HuH-7 (cell line): ENCODE data around the gene ARHGAP12.
A peak's percentile ranks its signal among the peaks of the same experiment; 100 is the strongest.

ENCODE experiments used
- DNase-seq: peaks from one replicate; pipeline ENCODE4 v3.0.0; 2011; ENCODE audit warnings: low spot score

The ARHGAP12 gene

DNA sequence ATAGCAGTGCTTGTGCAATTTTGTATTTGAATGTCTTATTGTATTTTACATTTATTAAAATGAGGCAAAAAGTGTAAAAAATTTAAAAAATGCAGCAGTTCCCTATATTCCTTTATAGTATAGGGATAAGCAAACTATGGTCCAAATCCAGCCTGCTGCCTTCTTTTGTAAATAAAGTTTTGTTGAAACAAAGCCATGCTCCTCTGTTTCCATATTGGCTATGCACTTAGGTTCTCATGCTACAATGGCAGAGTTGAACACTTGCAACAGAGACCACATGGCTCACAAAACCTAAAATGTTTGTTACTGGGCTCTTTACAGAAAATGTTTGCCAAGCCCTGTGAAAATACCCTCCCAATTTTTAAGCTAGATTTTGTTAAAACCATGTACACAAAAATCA, 50.1 kb downstream of the ARHGAP12 start:
- no peak for DNase-seq

DNA sequence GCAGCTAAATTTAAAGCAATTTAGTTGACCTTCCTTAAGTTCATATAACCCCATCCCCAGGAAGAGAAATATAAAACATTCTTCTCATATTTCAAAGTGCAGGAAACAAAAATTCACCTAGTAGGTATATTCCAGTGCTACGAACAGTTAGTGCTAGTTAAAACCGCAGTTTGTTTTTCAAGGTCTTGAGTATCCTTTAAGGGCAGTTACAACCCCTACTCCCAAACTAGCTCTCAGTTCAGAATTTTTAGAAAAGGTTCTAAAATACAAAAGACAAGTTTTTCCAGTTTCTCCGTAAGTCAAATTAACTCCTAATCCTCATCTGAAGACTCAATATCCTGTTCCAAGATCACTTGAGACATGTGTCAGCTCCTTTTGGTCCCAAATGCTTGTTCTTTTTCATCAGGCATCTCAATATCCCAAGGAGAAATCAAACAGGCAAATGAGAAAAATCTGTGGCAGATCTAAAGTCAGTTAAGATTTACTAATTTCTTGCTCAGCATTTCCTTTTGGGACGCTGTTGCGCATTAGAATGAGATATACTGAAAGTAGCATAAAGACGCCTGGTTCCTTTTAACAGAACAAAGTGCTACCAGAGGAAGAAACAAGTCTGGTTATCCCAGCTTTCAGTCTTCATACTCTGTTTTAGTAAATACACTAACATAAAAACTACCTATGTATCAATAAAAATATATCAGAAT, 51.8 kb downstream of the ARHGAP12 start:
- DNase-seq: no peak

DNA sequence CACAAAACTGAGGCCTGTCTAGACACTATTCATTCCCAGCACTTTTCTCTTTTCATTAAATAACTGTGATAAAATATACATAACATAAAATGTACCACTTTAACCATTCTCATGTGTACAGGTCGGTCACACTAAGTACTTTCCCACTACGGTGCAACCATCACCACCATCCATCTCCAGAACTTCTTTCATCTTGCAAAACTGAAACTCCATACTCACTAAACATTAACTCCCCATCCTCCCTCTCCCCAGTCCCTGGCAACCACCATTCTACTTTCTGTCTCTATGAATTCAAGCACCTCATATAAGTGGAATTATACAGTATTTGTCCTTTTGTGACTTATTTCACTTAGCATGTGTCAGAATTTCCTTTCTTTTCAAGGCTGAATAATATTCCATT, 53.0 kb downstream of the ARHGAP12 start:
- DNase-seq: no peak

GRCh38 chr10:31873724-31874123, 54.9 kb downstream of the ARHGAP12 start:
- DNase-seq: no peak

DNA sequence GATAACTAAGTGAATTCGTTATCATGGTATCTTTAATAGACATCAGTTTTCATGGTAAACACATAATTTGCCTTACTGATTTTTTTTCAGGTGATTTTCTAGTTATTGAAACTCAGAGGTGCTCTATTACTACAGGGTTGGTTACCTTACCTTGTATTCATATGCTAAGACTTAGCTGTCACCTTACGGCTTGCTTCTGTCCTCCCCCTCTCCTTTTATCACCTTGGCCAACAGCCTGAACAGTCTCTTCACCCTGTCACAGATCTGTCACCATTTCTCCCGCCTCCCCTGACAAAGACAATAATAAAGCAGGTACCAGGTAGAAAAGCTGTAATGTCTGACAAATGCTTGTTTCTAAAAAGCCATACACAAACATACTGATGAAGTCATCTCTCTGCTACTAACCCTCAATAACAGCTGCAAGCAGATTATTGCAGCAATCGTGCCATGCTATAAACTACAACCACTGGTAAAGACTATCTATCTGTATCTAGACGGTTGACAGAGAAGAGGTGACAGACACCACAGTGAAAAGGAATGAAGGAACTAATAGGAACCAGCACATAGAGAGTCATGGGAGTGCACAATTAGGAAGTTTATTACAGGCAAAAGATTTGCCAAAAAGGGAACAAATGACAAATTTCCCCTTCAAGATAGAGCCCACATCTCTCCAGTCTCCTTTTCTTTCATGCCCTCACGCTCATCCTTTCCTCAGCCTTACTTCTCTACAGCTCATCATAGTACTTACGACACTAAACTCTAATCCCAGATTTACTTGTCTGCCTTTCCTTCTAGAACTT, 57.2 kb downstream of the ARHGAP12 start:
- no peak for DNase-seq

GRCh38 chr10:31867646-31868045, 61.0 kb downstream of the ARHGAP12 start:
- no peak for DNase-seq

DNA sequence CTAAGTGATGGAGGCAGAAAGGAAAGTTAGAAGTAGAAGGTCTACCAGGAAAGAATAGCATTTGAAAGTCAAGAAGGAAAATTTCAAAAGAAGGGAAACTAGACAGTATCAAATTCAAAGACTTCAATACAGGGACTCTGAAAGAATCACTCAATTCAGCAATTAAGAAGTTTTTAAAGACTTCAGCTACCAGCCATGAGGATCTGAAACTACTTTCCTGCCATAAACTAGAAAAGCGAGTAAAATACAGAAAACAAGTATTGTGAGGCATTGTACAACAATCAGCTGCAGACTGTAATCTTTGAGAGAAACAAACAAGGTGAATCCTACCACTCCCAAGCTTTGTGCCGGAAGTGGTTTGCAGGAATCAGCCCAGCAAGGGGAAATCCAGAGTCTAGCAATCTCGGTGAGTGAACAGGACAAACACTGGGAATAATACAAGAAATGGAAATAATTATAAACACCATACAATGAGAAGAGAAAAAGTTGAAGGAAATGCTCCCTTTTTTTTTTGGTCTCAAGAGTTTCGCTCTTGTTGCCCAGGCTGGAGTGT, 62.4 kb downstream of the ARHGAP12 start:
- DNase-seq: peak; percentile 17

DNA sequence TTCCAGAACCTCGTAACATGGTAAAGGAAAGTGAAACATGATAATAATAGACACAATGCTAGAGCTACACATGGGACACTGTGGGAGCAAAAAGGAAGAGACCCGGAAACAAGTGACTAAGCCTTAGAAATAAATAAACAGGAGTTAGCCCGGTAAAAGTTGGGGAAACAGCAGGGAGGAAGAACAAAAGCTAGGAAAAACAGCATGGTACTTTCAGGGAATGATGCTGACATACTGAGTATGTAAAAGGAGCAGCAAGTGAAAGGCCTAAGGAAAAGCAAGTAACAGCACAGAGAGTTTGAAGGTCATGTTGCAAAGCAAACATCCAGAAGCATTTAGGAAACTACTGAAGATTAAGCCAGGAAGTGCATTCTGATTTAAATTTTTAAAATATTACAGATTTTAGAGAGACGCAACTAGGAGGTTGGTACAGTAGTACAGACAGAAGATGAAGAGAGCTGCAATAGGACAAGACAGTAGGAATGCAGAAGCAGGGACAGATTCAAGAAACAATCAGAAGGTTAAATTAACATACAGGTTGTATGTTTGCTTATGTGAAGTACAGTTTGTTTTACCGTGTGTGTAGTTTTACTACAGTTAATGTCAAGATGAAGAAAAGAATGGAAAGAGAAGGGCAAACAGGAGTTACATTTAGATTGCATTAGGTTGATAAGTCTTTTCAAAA, 63.7 kb downstream of the ARHGAP12 start:
- no peak for DNase-seq

- DNase-seq: no peak
Measured at GRCh38 chr10:31855033-31855432, 73.6 kb downstream of the ARHGAP12 start.

GRCh38 chr10:31853629-31854028, 75.0 kb downstream of the ARHGAP12 start:
- DNase-seq: no peak

GRCh38 chr10:31851216-31851615, 77.4 kb downstream of the ARHGAP12 start:
- DNase-seq: no peak

- no peak for DNase-seq
Measured at GRCh38 chr10:31847515-31847914, 81.1 kb downstream of the ARHGAP12 start.

DNA sequence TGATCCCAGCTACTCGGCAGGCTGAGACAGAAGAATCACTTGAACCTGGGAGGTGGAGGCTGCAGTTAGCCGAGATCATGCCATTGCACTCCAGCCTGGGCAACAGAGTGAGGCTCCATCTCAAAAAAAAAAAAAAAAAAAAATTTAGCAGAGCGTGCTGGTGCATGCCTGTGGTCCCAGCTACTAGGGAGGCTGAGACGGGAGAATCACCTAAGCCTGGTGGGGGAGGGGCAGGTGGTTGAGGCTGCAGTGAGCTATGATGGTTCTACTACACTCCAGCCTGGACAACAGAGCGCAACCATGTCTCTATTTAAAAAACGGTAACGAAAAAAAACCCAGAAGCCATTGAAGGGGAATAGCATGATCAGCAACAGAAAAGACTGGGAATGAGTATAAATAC, 89.9 kb downstream of the ARHGAP12 start:
- no peak for DNase-seq

GRCh38 chr10:31838065-31838464, 90.6 kb downstream of the ARHGAP12 start:
- no peak for DNase-seq

DNA sequence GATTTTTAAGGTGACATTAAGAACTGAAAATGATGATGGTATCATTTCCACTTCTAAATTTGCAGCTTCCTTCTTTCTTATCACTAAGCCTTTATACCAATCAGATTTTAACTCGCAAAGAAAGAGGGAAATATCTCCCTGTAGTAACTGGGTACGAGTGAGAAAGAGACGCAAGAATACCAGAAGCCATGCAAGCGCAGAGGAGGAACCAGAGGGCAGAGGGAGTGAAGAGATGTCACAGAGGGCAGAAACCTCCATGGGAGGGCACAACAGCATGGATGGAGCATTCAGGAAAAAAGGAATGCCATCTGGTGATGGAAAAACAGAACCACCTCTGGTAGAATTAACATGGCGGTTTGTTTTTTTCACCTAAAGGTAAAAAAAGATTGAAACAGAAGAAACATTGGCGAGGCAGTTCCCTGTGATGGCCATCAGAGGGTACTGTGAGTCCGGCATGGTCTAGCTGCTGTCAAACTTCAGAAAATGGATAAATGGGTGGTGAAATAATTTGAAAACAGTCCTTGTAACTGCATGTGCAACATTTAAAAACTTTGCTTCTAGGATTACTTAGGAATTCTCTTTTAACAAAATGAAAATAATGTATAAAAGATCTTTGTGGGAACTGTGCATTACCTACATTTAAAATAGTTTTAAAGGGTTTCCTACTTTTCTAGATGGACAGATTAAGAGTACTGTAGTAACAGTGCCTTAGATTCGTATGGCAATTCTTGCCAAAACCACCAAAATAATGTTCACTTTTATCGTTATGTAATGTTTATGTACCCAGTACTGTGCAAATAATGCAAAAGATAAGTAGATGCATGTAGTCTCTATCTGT, 91.8 kb downstream of the ARHGAP12 start:
- peak; percentile 36 for DNase-seq

GRCh38 chr10:31833753-31834152, 94.9 kb downstream of the ARHGAP12 start:
- no peak for DNase-seq

DNA sequence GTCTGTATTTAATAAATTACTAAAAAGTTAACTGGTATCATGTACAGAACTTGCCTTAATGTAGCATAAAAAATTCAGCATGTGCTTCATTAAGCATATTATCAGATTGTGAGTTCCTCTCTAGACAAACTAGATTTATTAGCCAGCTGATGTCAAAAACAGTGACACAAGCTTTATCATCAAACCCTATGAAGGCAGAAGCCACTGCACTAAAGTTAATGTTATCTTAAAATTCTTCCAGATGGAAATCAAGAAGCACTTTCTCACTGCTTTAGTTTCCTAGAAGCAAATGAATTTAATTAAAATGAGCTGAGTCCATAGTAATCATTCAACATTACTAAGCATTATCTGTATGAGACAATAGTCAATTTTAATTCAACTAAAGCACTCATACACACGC, 96.4 kb downstream of the ARHGAP12 start:
- no peak for DNase-seq

DNA sequence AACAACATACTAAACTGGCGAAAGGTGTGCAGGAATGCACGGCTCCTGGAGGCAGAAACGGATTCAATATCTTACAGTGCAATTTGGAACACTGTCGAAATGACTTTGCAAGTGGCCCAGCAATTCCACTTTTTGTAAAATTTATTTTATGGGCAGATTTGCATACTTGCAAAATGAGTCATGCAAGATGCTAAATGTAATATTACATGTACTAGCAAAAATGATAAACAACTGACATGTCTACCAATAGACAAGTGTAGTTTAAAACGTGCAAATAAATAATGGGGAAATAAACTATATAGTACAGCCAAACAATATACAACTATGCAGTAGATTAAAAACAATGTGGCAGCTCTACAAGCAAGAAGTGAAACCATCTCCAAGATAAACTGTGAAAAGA, 97.7 kb downstream of the ARHGAP12 start:
- no peak for DNase-seq

DNA sequence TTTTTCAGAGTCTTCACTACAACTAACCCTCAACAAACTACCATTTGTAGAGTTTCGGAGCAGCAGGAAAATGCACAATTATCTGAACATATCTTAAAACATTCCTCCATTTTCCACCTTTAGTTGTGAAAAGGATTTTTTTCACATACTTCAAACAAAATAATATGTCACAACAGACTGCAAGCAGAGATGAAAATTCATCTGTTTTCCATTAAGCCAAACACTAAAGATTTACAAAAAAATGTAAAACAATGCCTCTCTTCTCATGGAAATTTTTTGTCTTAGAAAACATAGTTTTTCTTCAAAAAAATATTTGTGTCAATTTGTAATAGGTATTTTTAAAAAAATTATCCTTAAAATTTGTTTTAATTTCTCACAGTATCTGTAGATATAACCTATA, 98.9 kb downstream of the ARHGAP12 start:
- no peak for DNase-seq

- no peak for DNase-seq
Measured at GRCh38 chr10:31823358-31823757, 105.3 kb downstream of the ARHGAP12 start.

DNA sequence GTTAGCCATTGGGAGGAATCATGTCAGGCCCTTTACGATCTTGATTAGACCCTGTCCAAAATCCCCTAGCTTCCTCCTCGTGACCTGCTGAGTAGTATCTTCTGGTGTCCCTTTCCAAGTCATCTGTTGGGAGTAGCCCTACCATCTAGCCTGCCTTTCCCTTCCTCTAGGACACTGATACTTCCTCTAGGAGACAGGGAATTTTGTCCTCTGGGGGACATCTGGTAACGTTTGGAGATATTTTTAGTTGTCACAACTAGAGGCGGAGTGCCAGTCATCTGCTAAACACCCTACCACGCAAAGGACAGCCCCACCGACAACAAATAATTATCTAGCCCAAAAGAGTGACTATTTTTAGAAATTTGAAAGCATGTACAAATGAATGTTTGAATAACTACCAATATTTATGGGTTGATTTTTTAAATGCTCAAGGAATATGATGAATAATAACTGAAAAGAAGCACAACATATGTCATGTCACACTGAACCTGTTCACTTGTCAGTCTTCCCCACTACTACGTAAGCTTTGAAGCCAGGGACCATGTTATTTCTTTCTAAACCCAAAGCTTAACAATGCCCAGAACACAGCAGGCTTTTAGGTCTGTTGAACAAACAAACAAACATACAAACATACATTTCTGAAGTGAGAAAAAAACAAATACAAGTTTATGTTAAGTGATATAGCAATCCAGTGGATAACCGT, 105.9 kb downstream of the ARHGAP12 start:
- no peak for DNase-seq
